Hindlimb muscle (tissue), 1 donor: ENCODE measurements around the gene METTL25. TPM values are rescaled to one million over a fixed set of nuclear protein-coding genes. Genes with fewer than 3 reads are reported as not detected.

Experiments used
- polyA plus RNA-seq: library from polyadenylated mRNA; unstranded; fragments of 120-200 nt; gene quantifications from one replicate; pipeline ENCODE4 v1.2.1, GENCODE V29; 2013; ENCODE audit not compliant: insufficient read length

Gene METTL25
- polyA plus RNA-seq, 1 donor, result 7.3 TPM

Other genes with a start within 250 kb of the METTL25 start
- 33.6 TPM for gene CCDC59, start 142 bp upstream of the METTL25 start, polyA plus RNA-seq